ENCODE data around the gene VTCN1. TPM values are rescaled to one million over a fixed set of nuclear protein-coding genes. Genes with fewer than 3 reads are reported as not detected.
"Not testable (repeated sequence)": the region's sequence is repeated elsewhere in the genome, so short reads cannot be mapped to it uniquely, and the experiment has no call there.

VTCN1 gene
- total and polyA plus RNA-seq, 7 experiments from 2014 or later, result not detected

DNA sequence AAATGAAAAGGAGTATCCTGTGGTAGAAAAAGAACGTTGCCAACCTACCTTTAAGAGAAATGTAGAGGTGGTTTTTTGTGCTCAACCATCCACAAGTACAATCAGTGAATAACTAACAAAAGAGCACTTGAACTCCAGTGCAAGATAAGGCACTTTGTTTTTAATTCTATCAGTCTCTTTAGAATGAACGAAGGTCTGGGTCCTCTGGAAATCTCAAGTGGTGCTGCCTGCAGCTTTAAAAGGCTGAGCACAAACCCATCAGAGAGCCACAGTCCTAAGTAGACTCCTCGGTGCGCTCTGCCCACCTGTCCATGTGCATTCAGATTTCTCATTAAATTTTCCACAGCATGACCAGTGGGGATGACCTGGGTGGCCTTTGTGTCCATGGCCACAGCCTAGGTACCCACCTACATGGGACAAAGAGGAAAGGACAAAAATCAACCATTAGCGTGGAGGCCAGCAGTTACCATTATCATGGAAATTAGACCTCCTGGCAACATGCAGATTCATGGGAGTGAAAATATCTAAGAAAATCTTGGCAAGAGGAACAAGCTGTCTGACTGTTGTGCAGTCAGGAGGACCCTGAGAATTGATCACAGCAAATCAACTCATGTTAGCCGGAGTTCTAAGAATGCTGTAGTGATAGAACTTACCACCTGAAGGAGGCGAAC is 98.5 kb downstream of the VTCN1 start:
- Histone ChIP-seq H3K4me1 (ENCODE audit: control insufficient read depth in 2 of 2, insufficient read depth in 2 of 2, low read length in 2 of 2) (peaks cover 0 to 4% of the 10 kb centered on the region in 2 donors), H3K27me3 (ENCODE audit: control insufficient read depth in 2 of 2, insufficient read depth in 2 of 2, low read length in 2 of 2) (no peaks in the 10 kb centered on the region), H3K4me3 (ENCODE audit: low read length) (no peak overlapping the region), H3K9me3 (ENCODE audit: control insufficient read depth in 2 of 3, low read length in 3 of 3) (no peaks in the 10 kb centered on the region), H3K36me3 (ENCODE audit: control insufficient read depth in 2 of 3, insufficient read depth in 3 of 3, low read length in 3 of 3) (no peaks in the 10 kb centered on the region), H3K27ac (ENCODE audit: low read depth, low read length) (no peak overlapping the region)
- ChIA-PET CTCF (interaction anchor here (0.8 kb wide), 1 partner anchor 387 kb away, joined by 4 read pairs; no protein-coding TSS in a partner anchor), POLR2A (no interaction called here)
- ATAC-seq (no peak), DNase-seq (no peak)
- H3K27me3 Mint-ChIP-seq, result no peaks in the 10 kb centered on the region
- H3K4me1 Mint-ChIP-seq, result peaks cover 0 to 5% (median 0%) of the 10 kb centered on the region in 7 donors
- H3K27ac Mint-ChIP-seq, result no peak overlapping the region
- peaks cover 0 to 11% (median 0%) of the 10 kb centered on the region in 5 donors for H3K36me3 Mint-ChIP-seq
- intact Hi-C loops (cut with micrococcal nuclease), result no loop called here
- H3K4me3 Mint-ChIP-seq, result no peak overlapping the region
- peaks cover 0 to 4% (median 0%) of the 10 kb centered on the region in 11 donors for H3K9me3 Mint-ChIP-seq

DNA sequence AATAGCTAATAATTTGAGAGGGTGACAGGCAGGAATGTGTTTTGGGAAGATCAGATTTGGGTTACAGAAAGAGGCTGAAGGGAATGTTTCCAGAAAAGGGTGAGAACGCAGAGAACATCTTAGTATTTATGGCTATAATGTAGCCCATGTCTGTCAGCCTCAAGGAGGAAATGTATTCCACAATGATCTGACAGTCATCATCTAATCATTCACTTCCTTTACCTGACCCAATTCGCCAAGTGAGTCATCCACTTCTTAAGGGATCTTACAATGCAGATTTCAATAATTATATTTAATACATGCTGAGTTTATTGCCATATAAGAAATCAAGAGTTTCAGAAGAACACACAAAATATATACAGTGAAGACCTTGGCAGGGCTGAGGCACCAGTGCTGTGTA is 100.0 kb downstream of the VTCN1 start:
- ChIA-PET CTCF (no interaction called here), POLR2A (no interaction called here)
- no peaks in the 10 kb centered on the region for H3K36me3 ChIP-seq (ENCODE audit: control insufficient read depth in 2 of 3, insufficient read depth in 3 of 3, low read length in 3 of 3)
- intact Hi-C loops (cut with micrococcal nuclease), result no loop called here
- H3K9me3 ChIP-seq (ENCODE audit: control insufficient read depth in 2 of 3, low read length in 3 of 3), result no peaks in the 10 kb centered on the region
- Mint-ChIP-seq H3K9me3 (peaks cover 0 to 4% (median 0%) of the 10 kb centered on the region in 11 donors), H3K4me3 (no peak overlapping the region), H3K27me3 (no peaks in the 10 kb centered on the region), H3K36me3 (peaks cover 0 to 24% (median 0%) of the 10 kb centered on the region in 5 donors), H3K27ac (no peak overlapping the region), H3K4me1 (peaks cover 0 to 6% (median 0%) of the 10 kb centered on the region in 7 donors)
- H3K27me3 ChIP-seq (ENCODE audit: control insufficient read depth in 2 of 2, insufficient read depth in 2 of 2, low read length in 2 of 2), result no peaks in the 10 kb centered on the region
- DNase-seq (no peak), ATAC-seq (no peak)
- H3K4me3 ChIP-seq (ENCODE audit: low read length), result no peak overlapping the region
- H3K4me1 ChIP-seq (ENCODE audit: control insufficient read depth in 2 of 2, insufficient read depth in 2 of 2, low read length in 2 of 2), result peaks cover 0 to 4% of the 10 kb centered on the region in 2 donors
- H3K27ac ChIP-seq (ENCODE audit: low read depth, low read length), result no peak overlapping the region

DNA sequence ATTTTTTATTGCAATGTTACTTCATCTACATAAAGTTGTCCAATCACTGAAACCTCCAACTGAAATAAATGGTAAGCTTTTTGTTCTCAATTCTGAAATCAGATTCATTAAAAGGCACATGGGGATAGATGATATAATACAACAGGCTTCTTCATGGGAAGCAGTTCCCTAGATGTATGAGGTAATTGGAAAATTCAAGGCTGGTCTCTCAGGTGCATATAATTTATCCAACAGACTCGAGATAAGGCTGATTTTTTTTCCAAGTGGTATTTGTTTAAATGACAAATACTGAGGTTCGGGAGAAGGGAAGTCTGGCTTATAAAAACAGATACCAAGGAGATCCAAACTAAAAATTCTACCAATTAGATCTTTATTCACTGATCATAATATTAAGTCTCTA is 103.4 kb downstream of the VTCN1 start:
- Histone ChIP-seq H3K27ac (ENCODE audit: low read depth, low read length) (no peak overlapping the region), H3K9me3 (ENCODE audit: control insufficient read depth in 2 of 3, low read length in 3 of 3) (no peaks in the 10 kb centered on the region), H3K36me3 (ENCODE audit: control insufficient read depth in 2 of 3, insufficient read depth in 3 of 3, low read length in 3 of 3) (no peaks in the 10 kb centered on the region), H3K4me3 (ENCODE audit: low read length) (no peak overlapping the region), H3K27me3 (ENCODE audit: control insufficient read depth in 2 of 2, insufficient read depth in 2 of 2, low read length in 2 of 2) (no peaks in the 10 kb centered on the region), H3K4me1 (ENCODE audit: control insufficient read depth in 2 of 2, insufficient read depth in 2 of 2, low read length in 2 of 2) (no peaks in the 10 kb centered on the region)
- Mint-ChIP-seq H3K36me3 (peaks cover 0 to 48% (median 21%) of the 10 kb centered on the region in 5 donors), H3K27ac (no peak overlapping the region), H3K4me1 (peaks cover 0 to 5% (median 0%) of the 10 kb centered on the region in 7 donors), H3K9me3 (peaks cover 0 to 4% (median 0%) of the 10 kb centered on the region in 11 donors), H3K4me3 (no peak overlapping the region), H3K27me3 (no peaks in the 10 kb centered on the region)
- ATAC-seq, result no peak
- DNase-seq, result no peak
- intact Hi-C loops (cut with micrococcal nuclease), result no loop called here
- ChIA-PET CTCF (no interaction called here), POLR2A (no interaction called here)

DNA sequence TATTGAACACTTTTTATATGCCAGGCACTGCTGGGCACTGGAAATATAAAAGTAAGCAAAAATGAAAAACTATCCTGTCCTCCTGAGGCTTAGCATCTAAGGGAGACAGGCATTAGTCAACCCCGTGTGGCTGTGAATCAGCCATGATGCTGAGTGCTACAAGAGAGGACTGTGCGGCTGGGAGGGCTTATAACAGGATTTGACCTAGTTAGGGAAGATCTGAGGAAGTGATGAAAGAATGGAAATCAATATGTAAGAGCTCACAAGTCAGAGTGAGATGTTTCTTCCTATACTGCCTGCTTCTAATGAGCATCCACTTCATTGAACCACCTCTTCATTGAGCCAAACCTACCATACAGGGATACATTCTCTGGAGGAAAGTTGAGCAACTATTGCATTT is 104.2 kb downstream of the VTCN1 start:
- ChIA-PET POLR2A (interaction anchor here (0.7 kb wide), 1 partner anchor 229 kb away, joined by 3 read pairs; no protein-coding TSS in a partner anchor), CTCF (no interaction called here)
- Mint-ChIP-seq H3K36me3 (peaks cover 5 to 52% (median 25%) of the 10 kb centered on the region in 5 donors), H3K27ac (no peak overlapping the region), H3K4me3 (no peak overlapping the region), H3K4me1 (peaks cover 0 to 5% (median 0%) of the 10 kb centered on the region in 7 donors), H3K27me3 (no peaks in the 10 kb centered on the region), H3K9me3 (peaks cover 0 to 4% (median 0%) of the 10 kb centered on the region in 11 donors)
- intact Hi-C loops (cut with micrococcal nuclease), result no loop called here
- Histone ChIP-seq H3K27me3 (ENCODE audit: control insufficient read depth in 2 of 2, insufficient read depth in 2 of 2, low read length in 2 of 2) (no peaks in the 10 kb centered on the region), H3K9me3 (ENCODE audit: control insufficient read depth in 2 of 3, low read length in 3 of 3) (no peaks in the 10 kb centered on the region), H3K4me1 (ENCODE audit: control insufficient read depth in 2 of 2, insufficient read depth in 2 of 2, low read length in 2 of 2) (no peaks in the 10 kb centered on the region), H3K36me3 (ENCODE audit: control insufficient read depth in 2 of 3, insufficient read depth in 3 of 3, low read length in 3 of 3) (peaks cover 0 to 8% (median 0%) of the 10 kb centered on the region in 3 experiments), H3K4me3 (ENCODE audit: low read length) (no peak overlapping the region), H3K27ac (ENCODE audit: low read depth, low read length) (no peak overlapping the region)
- DNase-seq, result no peak
- no peak for ATAC-seq

DNA sequence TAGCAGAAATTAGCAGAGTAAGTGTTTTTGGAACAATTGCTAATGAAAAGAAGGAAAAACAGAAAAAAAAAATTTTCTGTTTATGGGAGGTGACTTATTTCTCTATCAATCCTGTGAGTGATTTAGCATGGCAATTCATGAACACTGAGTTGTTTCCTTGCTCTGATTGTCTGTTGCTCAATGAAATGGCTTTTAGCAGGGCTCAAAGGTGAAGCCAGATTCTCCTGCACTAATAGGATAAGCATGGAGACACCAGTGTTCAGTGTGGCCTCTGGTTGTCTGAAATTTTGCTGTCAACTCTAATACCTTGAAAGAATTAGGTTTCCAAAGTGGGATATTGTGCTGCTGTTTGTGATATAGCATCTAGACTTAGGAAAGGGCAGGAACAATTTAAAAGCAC is 105.0 kb downstream of the VTCN1 start:
- no peaks in the 10 kb centered on the region for H3K9me3 ChIP-seq (ENCODE audit: control insufficient read depth in 2 of 3, low read length in 3 of 3)
- Mint-ChIP-seq H3K27me3 (no peaks in the 10 kb centered on the region), H3K4me3 (no peak overlapping the region), H3K4me1 (peaks cover 0 to 5% (median 0%) of the 10 kb centered on the region in 7 donors), H3K27ac (no peak overlapping the region), H3K9me3 (peaks cover 0 to 4% (median 0%) of the 10 kb centered on the region in 11 donors), H3K36me3 (peaks cover 6 to 52% (median 30%) of the 10 kb centered on the region in 5 donors)
- H3K36me3 ChIP-seq (ENCODE audit: control insufficient read depth in 2 of 3, insufficient read depth in 3 of 3, low read length in 3 of 3), result peaks cover 0 to 11% (median 0%) of the 10 kb centered on the region in 3 experiments
- ATAC-seq (no peak), DNase-seq (no peak)
- ChIA-PET POLR2A (no interaction called here), CTCF (no interaction called here)
- no peak overlapping the region for H3K27ac ChIP-seq (ENCODE audit: low read depth, low read length)
- intact Hi-C loops (cut with micrococcal nuclease), result no loop called here
- no peaks in the 10 kb centered on the region for H3K27me3 ChIP-seq (ENCODE audit: control insufficient read depth in 2 of 2, insufficient read depth in 2 of 2, low read length in 2 of 2)
- no peak overlapping the region for H3K4me3 ChIP-seq (ENCODE audit: low read length)
- H3K4me1 ChIP-seq (ENCODE audit: control insufficient read depth in 2 of 2, insufficient read depth in 2 of 2, low read length in 2 of 2), result no peaks in the 10 kb centered on the region

DNA sequence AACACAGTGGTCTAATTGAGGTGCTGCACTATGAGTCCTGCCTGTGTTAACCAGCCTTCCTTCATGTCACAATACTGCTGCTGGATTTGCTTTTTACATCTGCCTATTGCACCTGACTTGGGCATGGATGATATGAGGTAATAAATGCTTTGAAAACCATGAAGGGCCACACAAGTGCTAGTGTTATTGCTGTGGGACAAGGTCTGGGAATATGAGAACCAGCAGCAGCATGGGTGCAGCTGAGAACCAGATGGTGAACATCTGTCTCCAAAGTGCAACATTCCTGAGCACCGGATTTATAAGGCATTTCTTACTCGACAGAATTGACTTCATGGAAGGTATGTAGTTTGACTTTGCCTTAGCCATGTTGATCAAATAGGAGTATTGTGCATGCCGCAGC is 105.7 kb downstream of the VTCN1 start:
- peaks cover 12 to 59% (median 38%) of the 10 kb centered on the region in 5 donors for H3K36me3 Mint-ChIP-seq
- H3K9me3 Mint-ChIP-seq, result peaks cover 0 to 4% (median 0%) of the 10 kb centered on the region in 11 donors
- Histone ChIP-seq H3K36me3 (ENCODE audit: control insufficient read depth in 2 of 3, insufficient read depth in 3 of 3, low read length in 3 of 3) (peaks cover 0 to 15% (median 0%) of the 10 kb centered on the region in 3 experiments), H3K4me3 (ENCODE audit: low read length) (no peak overlapping the region), H3K4me1 (ENCODE audit: control insufficient read depth in 2 of 2, insufficient read depth in 2 of 2, low read length in 2 of 2) (no peaks in the 10 kb centered on the region), H3K9me3 (ENCODE audit: control insufficient read depth in 2 of 3, low read length in 3 of 3) (no peaks in the 10 kb centered on the region), H3K27ac (ENCODE audit: low read depth, low read length) (no peak overlapping the region), H3K27me3 (ENCODE audit: control insufficient read depth in 2 of 2, insufficient read depth in 2 of 2, low read length in 2 of 2) (no peaks in the 10 kb centered on the region)
- DNase-seq (no peak), ATAC-seq (no peak)
- H3K27me3 Mint-ChIP-seq, result no peaks in the 10 kb centered on the region
- CTCF ChIA-PET, result no interaction called here
- H3K4me3 Mint-ChIP-seq, result no peak overlapping the region
- intact Hi-C loops (cut with micrococcal nuclease), result no loop called here
- H3K4me1 Mint-ChIP-seq, result peaks cover 0 to 5% (median 0%) of the 10 kb centered on the region in 7 donors
- POLR2A ChIA-PET, result no interaction called here
- H3K27ac Mint-ChIP-seq, result no peak overlapping the region

DNA sequence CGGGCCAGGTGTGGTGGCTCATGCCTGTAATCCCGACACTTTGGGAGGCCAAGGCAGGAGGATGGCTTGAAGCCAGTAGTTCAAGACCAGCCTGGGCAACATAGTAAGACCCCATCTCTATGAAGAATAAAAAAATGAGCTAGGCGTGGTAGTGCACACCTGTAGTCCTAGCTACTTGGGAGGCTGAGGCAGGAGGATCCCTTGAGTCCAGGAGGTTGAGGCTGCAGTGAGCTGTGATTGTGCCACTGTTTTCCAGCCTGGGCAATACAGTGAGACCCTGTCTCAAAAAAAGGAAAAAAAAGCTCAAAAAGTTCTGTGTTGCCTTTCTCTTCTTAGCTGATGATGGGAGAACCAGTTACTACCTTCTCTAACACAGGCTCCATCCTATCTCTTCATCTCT is 108.9 kb downstream of the VTCN1 start:
- H3K27ac Mint-ChIP-seq; H3K4me1 Mint-ChIP-seq; CTCF ChIA-PET; DNase-seq; H3K9me3 Mint-ChIP-seq; H3K4me3 ChIP-seq (ENCODE audit: low read length); H3K9me3 ChIP-seq (ENCODE audit: control insufficient read depth in 2 of 3, low read length in 3 of 3); H3K27ac ChIP-seq (ENCODE audit: low read depth, low read length); H3K4me1 ChIP-seq (ENCODE audit: control insufficient read depth in 2 of 2, insufficient read depth in 2 of 2, low read length in 2 of 2); H3K27me3 ChIP-seq (ENCODE audit: control insufficient read depth in 2 of 2, insufficient read depth in 2 of 2, low read length in 2 of 2); intact Hi-C loops (cut with micrococcal nuclease); ATAC-seq; H3K27me3 Mint-ChIP-seq; H3K4me3 Mint-ChIP-seq: not testable (repeated sequence)
- POLR2A ChIA-PET, result interaction anchor here (0.9 kb wide), 1 partner anchor 42 kb away, joined by 3 read pairs; the partner anchor contains the start of gene TTF2
- H3K36me3 ChIP-seq (ENCODE audit: control insufficient read depth in 2 of 3, insufficient read depth in 3 of 3, low read length in 3 of 3), result peaks cover 0 to 42% (median 0%) of the 10 kb centered on the region in 3 experiments
- H3K36me3 Mint-ChIP-seq, result peaks cover 20 to 65% (median 54%) of the 10 kb centered on the region in 5 donors

All from naive thymus-derived CD4-positive, alpha-beta T cell (primary cell).